GM11168 (cell line): Measurements from ENCODE around the gene ARVCF.
"Not testable (repeated sequence)": the region's sequence is repeated elsewhere in the genome, so short reads cannot be mapped to it uniquely, and the experiment has no call there.

Experiments
- in situ Hi-C: fragments of 300-500 bp; cut with MboI; formaldehyde crosslinking; loops from one replicate; pipeline ENCODE4 v1.12.0; 2022; ENCODE audit warnings: low sequenced_read_pairs; ENCODE audit not compliant: unreplicated experiment

ARVCF gene

DNA sequence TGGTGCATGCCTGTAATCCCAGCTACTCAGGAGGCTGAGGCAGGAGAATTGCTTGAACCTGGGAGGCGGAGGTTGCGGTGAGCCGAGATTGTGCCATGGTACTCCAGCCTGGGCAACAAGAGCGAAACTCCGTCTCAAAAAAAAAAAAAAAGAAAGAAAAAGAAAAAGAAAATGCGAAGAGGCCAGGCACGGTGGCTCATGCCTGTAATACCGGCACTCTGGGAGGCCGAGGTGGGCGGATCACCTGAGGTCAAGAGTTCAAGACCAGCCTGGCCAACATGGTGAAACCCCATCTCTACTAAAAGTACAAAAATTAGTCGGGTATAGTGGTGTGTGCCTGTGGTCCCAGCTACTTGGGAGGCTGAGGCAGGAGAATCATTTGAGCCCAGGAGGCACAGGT is 90.6 kb downstream of the ARVCF start:
- in situ Hi-C loops: not testable (repeated sequence)

DNA sequence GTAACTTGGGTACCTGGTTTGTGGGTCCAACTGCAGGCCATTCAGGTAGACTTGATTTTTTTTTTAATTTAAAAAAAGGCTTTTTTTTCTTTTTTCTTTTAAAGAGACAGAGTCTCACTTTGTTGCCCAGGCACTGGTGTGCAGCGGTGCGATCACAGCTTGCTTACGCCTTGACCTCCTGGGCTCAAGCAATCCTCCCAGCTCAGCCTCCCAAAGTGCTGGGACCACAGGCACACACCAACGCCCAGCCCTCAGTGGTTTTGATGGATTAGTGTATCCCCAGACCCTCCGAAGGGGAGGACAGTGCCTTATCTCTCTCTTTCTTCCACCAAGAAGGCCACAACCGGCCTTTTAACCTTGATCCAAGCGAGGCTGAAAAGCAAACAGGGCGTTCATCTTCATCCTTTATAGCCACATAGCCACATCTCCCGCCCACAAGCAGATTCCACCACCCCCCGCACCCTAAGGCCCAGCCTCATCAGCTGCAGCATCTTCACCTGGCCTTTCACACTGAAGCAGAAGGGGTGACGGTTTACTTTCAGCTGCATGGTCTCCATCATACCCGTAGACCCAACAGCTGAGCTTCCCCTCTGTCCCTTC is 92.6 kb downstream of the ARVCF start:
- in situ Hi-C loops: no loop called here

DNA sequence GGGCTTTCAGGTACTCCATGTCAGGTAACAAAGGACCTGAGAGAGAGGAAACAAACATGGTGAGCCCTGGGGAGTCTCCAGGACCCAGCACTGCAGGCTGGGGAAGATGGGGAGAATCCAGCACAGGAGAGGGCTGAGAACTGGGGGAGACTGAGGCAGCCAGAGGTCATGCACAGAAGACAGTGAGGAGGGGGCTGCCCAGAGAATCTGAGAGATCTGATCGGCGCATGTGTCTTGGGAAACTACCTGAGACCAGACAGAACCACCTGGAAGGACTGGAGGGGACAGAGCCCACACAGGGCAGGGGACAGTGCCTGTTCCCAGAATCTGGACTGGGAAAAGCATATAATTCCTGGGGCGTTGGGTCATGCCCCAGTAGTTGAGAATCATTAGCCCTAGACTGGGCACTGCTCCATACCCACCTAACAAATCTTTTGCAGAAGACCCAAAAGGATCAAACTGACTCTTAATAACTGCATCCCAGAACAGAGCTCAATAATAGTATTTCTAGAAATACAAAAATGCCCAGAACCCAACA is 95.0 kb downstream of the ARVCF start:
- in situ Hi-C loops: no loop called here
